Duodenal mucosa (tissue), 2 donors: ENCODE results near the gene CTTNBP2.

ENCODE experiments used
- H3K27ac ChIP-seq: one replicate; pipeline ENCODE4 v1.7.0; 2013; ENCODE audit warnings: low read depth, low read length
- H3K27me3 ChIP-seq, 2 donors: one replicate each; pipeline ENCODE4 v1.7.0; 2013; ENCODE audit warnings: low read length in 2 of 2, control low read depth in 1 of 2; ENCODE audit not compliant: insufficient read depth in 2 of 2, control insufficient read depth in 1 of 2
- H3K36me3 ChIP-seq, 2 donors: one replicate each; pipeline ENCODE4 v1.7.0; 2013; ENCODE audit warnings: low read length in 2 of 2, control low read depth in 1 of 2; ENCODE audit not compliant: insufficient read depth in 2 of 2, control insufficient read depth in 1 of 2
- H3K4me1 ChIP-seq, 2 donors: one replicate each; pipeline ENCODE4 v1.7.0; 2013; ENCODE audit warnings: low read length in 2 of 2, control low read depth in 1 of 2; ENCODE audit not compliant: insufficient read depth in 2 of 2, control insufficient read depth in 1 of 2
- H3K4me3 ChIP-seq, 2 donors: one replicate each; pipeline ENCODE4 v1.7.0; 2013; ENCODE audit warnings: low read length in 2 of 2, low read depth in 1 of 2
- H3K9ac ChIP-seq, 2 donors: one replicate each; pipeline ENCODE4 v1.7.0; 2013; ENCODE audit warnings: low read length in 2 of 2, low read depth in 1 of 2
- H3K9me3 ChIP-seq, 2 donors: one replicate each; pipeline ENCODE4 v1.7.0; 2013; ENCODE audit warnings: low read length in 2 of 2, control low read depth in 1 of 2; ENCODE audit not compliant: control insufficient read depth in 1 of 2

Gene CTTNBP2

GRCh38 chr7:117895276-117895675 is 22.0 kb upstream of the CTTNBP2 start:
- Histone ChIP-seq H3K4me1 (no peaks in the 10 kb centered on the region), H3K27ac (no peak overlapping the region), H3K9ac (no peak overlapping the region), H3K9me3 (no peaks in the 10 kb centered on the region), H3K36me3 (no peaks in the 10 kb centered on the region), H3K4me3 (no peak overlapping the region), H3K27me3 (no peaks in the 10 kb centered on the region)

DNA sequence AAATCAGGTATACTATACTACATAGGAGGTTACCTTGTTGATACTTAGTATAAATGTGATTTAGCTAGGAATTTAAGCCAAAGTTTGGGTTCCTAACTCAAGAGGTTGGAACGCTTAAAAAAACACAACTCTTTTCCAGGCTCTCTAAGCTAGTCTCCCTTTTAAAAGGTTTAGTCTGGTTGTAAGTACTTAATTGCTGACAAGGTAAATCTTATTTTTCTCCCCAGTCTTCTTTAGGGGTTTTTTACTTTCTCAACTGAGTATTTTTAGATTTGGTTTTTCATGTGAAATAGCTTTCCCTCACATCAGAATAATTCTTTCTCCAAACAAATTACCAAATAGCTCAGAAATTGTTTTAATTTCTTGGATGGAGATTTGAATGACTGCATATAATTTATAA is 20.8 kb upstream of the CTTNBP2 start:
- Histone ChIP-seq H3K9ac (no peak overlapping the region), H3K4me1 (no peaks in the 10 kb centered on the region), H3K9me3 (no peaks in the 10 kb centered on the region), H3K36me3 (no peaks in the 10 kb centered on the region), H3K27ac (no peak overlapping the region), H3K4me3 (no peak overlapping the region), H3K27me3 (no peaks in the 10 kb centered on the region)

DNA sequence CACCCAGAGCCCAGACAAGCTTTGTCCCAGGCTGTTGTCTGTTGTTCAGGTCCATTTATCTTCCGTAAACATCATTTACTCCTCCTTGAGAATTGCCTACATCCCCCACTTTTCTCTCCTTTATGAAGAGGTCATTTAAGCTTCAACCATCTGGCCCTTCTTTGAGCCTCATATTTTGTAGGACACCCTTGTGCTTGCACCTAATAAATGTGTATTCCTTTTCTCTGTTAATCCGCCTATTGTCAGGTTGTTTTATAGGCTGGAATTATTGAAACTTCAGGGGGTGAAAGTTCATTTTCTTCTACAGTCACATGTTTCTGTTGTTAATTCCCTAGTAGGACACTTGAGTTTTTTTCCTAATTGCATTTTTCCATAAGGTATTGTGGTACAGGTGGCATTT is 19.6 kb upstream of the CTTNBP2 start:
- no peak overlapping the region for H3K9ac ChIP-seq

DNA sequence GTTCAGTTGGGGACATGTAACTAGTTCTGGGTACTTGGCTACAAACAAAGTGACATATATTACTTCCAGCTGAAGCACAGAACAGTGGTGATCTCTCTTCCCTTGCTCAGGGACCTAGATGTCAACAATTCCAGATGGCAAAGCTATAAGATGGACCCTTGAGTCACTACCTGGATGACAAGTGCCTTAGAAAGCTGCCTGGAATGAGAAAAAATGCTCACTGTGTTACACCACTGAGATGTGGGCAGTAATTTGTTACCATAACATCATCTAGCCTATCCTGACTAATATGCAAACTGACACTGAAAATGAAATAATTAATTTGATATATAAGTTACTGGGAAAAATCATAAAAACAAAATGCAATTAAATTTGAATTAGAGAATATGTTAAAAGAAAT is 16.4 kb upstream of the CTTNBP2 start:
- no peaks in the 10 kb centered on the region for H3K9me3 ChIP-seq
- H3K9ac ChIP-seq: no peak overlapping the region
- H3K36me3 ChIP-seq: no peaks in the 10 kb centered on the region
- no peaks in the 10 kb centered on the region for H3K4me1 ChIP-seq
- H3K4me3 ChIP-seq: no peak overlapping the region
- no peak overlapping the region for H3K27ac ChIP-seq
- H3K27me3 ChIP-seq: no peaks in the 10 kb centered on the region

More for the DNA sequence above, 19.6 kb upstream of the CTTNBP2 start:
- H3K27ac ChIP-seq: no peak overlapping the region
- H3K4me3 ChIP-seq: no peak overlapping the region
- H3K9me3 ChIP-seq: no peaks in the 10 kb centered on the region
- no peaks in the 10 kb centered on the region for H3K27me3 ChIP-seq
- H3K36me3 ChIP-seq: no peaks in the 10 kb centered on the region
- no peaks in the 10 kb centered on the region for H3K4me1 ChIP-seq

- H3K27ac ChIP-seq: no peak overlapping the region
- H3K27me3 ChIP-seq: no peaks in the 10 kb centered on the region
- no peak overlapping the region for H3K4me3 ChIP-seq
- H3K9ac ChIP-seq: no peak overlapping the region
- no peaks in the 10 kb centered on the region for H3K36me3 ChIP-seq
- no peaks in the 10 kb centered on the region for H3K4me1 ChIP-seq
- no peaks in the 10 kb centered on the region for H3K9me3 ChIP-seq
Measured at GRCh38 chr7:117888627-117889026, 15.4 kb upstream of the CTTNBP2 start.

- Histone ChIP-seq H3K27me3 (no peaks in the 10 kb centered on the region), H3K9ac (no peak overlapping the region), H3K4me1 (no peaks in the 10 kb centered on the region), H3K4me3 (no peak overlapping the region), H3K36me3 (no peaks in the 10 kb centered on the region), H3K27ac (no peak overlapping the region), H3K9me3 (no peaks in the 10 kb centered on the region)
Measured at GRCh38 chr7:117882594-117882993, 9.4 kb upstream of the CTTNBP2 start.

GRCh38 chr7:117876761-117877160 is 3.5 kb upstream of the CTTNBP2 start:
- Histone ChIP-seq H3K27me3 (peaks cover under 1 to 4% of the 10 kb centered on the region in 2 donors), H3K4me1 (peaks cover 1 to 6% of the 10 kb centered on the region in 2 donors), H3K36me3 (no peaks in the 10 kb centered on the region), H3K27ac (no peak overlapping the region), H3K9me3 (no peaks in the 10 kb centered on the region), H3K9ac (no peak overlapping the region), H3K4me3 (no peak overlapping the region)

DNA sequence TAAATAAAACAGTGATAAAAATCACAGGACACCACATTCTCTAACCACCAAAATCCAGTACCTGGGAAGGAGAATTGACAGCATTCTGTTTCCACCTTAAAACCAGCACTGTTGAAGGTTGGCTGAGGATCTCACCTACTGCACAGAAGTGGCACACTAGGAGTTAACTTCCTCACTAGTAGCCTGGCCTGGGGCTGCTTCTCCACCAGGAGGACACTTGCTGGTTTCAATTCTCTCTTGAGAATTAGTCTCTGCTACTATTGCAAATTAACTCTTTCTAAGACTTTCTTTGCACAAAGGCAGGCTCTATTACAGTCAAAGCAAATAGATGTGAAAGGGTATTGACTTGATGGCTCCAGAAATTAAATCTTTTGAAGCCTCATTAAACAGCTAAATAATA is 2.3 kb upstream of the CTTNBP2 start:
- Histone ChIP-seq H3K27ac (no peak overlapping the region), H3K36me3 (no peaks in the 10 kb centered on the region), H3K9ac (no peak overlapping the region), H3K27me3 (peaks cover 4 to 5% of the 10 kb centered on the region in 2 donors), H3K4me1 (peaks cover 4 to 6% of the 10 kb centered on the region in 2 donors), H3K9me3 (no peaks in the 10 kb centered on the region), H3K4me3 (no peak overlapping the region)

DNA sequence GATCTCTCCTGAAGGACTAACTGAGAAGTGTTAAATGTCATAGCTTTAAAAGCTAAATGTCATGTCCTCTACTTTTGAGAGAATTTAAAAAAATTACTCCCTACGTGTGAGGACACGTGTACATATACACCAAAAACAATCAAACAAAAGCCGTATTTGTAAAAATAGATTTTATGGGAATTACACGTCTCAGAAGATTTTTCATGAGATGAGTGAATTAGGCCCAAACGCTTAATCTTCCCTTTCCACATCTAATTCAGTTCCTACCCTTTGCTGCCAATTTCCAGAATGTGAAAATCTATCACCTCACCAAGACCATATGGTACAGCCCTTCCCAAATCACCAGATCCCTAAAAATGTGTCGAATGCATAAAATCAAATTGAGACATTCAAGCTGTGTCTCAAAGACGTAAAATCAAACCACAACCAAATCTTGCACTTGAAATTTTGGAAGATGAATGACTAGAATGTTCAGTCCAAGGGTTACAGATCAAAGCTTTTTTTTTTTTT is 1.0 kb upstream of the CTTNBP2 start:
- Histone ChIP-seq H3K27ac (no peak overlapping the region), H3K4me1 (peaks cover 4 to 6% of the 10 kb centered on the region in 2 donors), H3K27me3 (peaks cover 4 to 5% of the 10 kb centered on the region in 2 donors), H3K4me3 (no peak overlapping the region), H3K9ac (peak overlapping the region in 1 of 2 donors; percentile 29), H3K9me3 (no peaks in the 10 kb centered on the region), H3K36me3 (no peaks in the 10 kb centered on the region)

GRCh38 chr7:117872561-117873309 is 506 bp downstream of the CTTNBP2 start:
- Histone ChIP-seq H3K4me1 (peaks cover 4 to 6% of the 10 kb centered on the region in 2 donors), H3K9ac (peak overlapping the region; percentile 49 to 51), H3K27me3 (peaks cover 4 to 5% of the 10 kb centered on the region in 2 donors), H3K27ac (no peak overlapping the region), H3K4me3 (peak overlapping the region; percentile 70 to 76), H3K36me3 (no peaks in the 10 kb centered on the region), H3K9me3 (no peaks in the 10 kb centered on the region)
